ENCODE results near the gene RAB33B. TPM values are rescaled to one million over a fixed set of nuclear protein-coding genes. Genes with fewer than 3 reads are reported as not detected.

RAB33B gene
- total and polyA plus RNA-seq, 2 of the 8 experiments (the other 6 are each of a cell fraction or from before 2014, with no cell fraction given): 4.2 to 8.7 TPM

- H3K23me2 ChIP-seq (ENCODE audit: low read depth, low read length): no peaks in the 10 kb centered on the region
- no peak overlapping the region for H2BK15ac ChIP-seq (ENCODE audit: low read length)
- H3K4me3 ChIP-seq (ENCODE audit: extremely low read depth in 1 of 4, insufficient read depth in 2 of 4, low read depth in 3 of 4, low read length in 4 of 4): no peak overlapping the region
- H4K91ac ChIP-seq (replicated peaks; ENCODE audit: insufficient read length, low read length): no peak overlapping the region
- no peak overlapping the region for H2AFZ ChIP-seq (ENCODE audit: low read length)
- H2BK5ac ChIP-seq (ENCODE audit: low read depth, low read length): no peak overlapping the region
- 82% methylated on average over 1 of the region's 1 CpG; no CpG with 5 or more reads in 1 of the 2 experiments for WGBS, 2 experiments (ENCODE audit: extremely low coverage in 1 of 2, insufficient coverage in 1 of 2, insufficient read length in 1 of 2, insufficient replicate concordance in 2 of 2, low coverage in 1 of 2, low lambda C conversion rate in 2 of 2, missing lambda C conversion rate in 1 of 2)
- no peak overlapping the region for H2BK20ac ChIP-seq (ENCODE audit: low read length)
- DNase-seq (ENCODE audit: low read depth in 1 of 2, low spot score in 2 of 2) (no peak), FAIRE-seq (no peak)
- no peak for TF ChIP-seq KDM4A (IDR thresholded peaks at IDR 0.05; ENCODE audit: low read depth, low read length, severe bottlenecking)
- no peak for TF ChIP-seq SAP30 (IDR thresholded peaks at IDR 0.05; ENCODE audit: insufficient read depth, insufficient replicate concordance, low read length)
- TF ChIP-seq MAFK (IDR thresholded peaks at IDR 0.05; ENCODE audit: low read depth, low read length): no peak
- no peak for TF ChIP-seq SP1 (IDR thresholded peaks at IDR 0.05; ENCODE audit: low read depth, low read length)
- H3K23ac ChIP-seq (ENCODE audit: insufficient read length): no peak overlapping the region
- H3K79me1 ChIP-seq (ENCODE audit: low read depth, low read length): peaks cover 11% of the 10 kb centered on the region; the same call in 1 of the 2 replicates
- no peaks in the 10 kb centered on the region for H4K20me1 ChIP-seq (replicated peaks in 1 of 2; ENCODE audit: control insufficient read depth in 1 of 2, insufficient read depth in 2 of 2, low read length in 2 of 2)
- H3K9ac ChIP-seq (replicated peaks in 1 of 4; ENCODE audit: extremely low read depth in 1 of 4, low read depth in 3 of 4, low read length in 3 of 4): no peak overlapping the region
- no peaks in the 10 kb centered on the region for H3K27me3 ChIP-seq (replicated peaks in 1 of 4; ENCODE audit: control insufficient read depth in 3 of 4, extremely low read depth in 1 of 4, insufficient read depth in 3 of 4, low read length in 3 of 4)
- H4K5ac ChIP-seq (ENCODE audit: insufficient read length, low read depth, low read length): no peak overlapping the region
- no peak overlapping the region for H2AK5ac ChIP-seq (ENCODE audit: low read depth, low read length)
- ChIA-PET CTCF (ENCODE audit: partially characterized antibody) (interaction anchor here (1.9 to 2.5 kb wide), 2 partner anchors 10 to 27 kb away, joined by 4 to 9 read pairs; no protein-coding TSS in a partner anchor), POLR2A (ENCODE audit: partially characterized antibody) (interaction anchor here (0.6 to 0.8 kb wide), 4 partner anchors 9 to 1954 kb away, joined by 3 read pairs; no protein-coding TSS in a partner anchor)
- no peak overlapping the region for H3K56ac ChIP-seq (replicated peaks; ENCODE audit: insufficient read length, low read depth, low read length)
- no peak overlapping the region for H3K27ac ChIP-seq (ENCODE audit: low read depth, low read length)
- H3K9me3 ChIP-seq (ENCODE audit: insufficient read depth in 2 of 2, low read depth in 1 of 2, low read length in 1 of 2): peaks cover 0 to 12% of the 10 kb centered on the region in 2 experiments; a peak in 1 of 4 replicates
- no peak overlapping the region for H3K18ac ChIP-seq (ENCODE audit: extremely low read depth, low read length)
- H3K4me1 ChIP-seq (replicated peaks in 1 of 4; ENCODE audit: control insufficient read depth in 3 of 4, insufficient read depth in 4 of 4, low read length in 3 of 4): no peaks in the 10 kb centered on the region
- no peak overlapping the region for H2BK120ac ChIP-seq (replicated peaks; ENCODE audit: low read depth, low read length)
- H4K8ac ChIP-seq (ENCODE audit: extremely low read depth, insufficient read depth, low read length): no peak overlapping the region
- no peak overlapping the region for H3K14ac ChIP-seq (ENCODE audit: insufficient read length)
- peaks cover 0 to 39% of the 10 kb centered on the region in 2 experiments; a peak in 3 of 4 replicates for H3K79me2 ChIP-seq (ENCODE audit: control insufficient read depth in 1 of 2, insufficient read depth in 2 of 2, low read length in 2 of 2)
- no peak overlapping the region for H3K4ac ChIP-seq (replicated peaks; ENCODE audit: insufficient read length, low read depth, low read length)
- H3K4me2 ChIP-seq (ENCODE audit: insufficient read depth in 1 of 2, low read depth in 2 of 2, low read length in 2 of 2): no peak overlapping the region
- 0 out of 2 replicates have a peak overlapping the region, but pooled peaks have one; percentile 5 for H2BK12ac ChIP-seq (ENCODE audit: low read depth, low read length)
- peaks cover 0 to 17% (median 9%) of the 10 kb centered on the region in 4 experiments; a peak in 5 of 8 replicates for H3K36me3 ChIP-seq (ENCODE audit: control insufficient read depth in 2 of 4, insufficient read depth in 4 of 4, low read length in 3 of 4)
Measured at GRCh38 chr4:139469869-139470268, 15.9 kb downstream of the RAB33B start.
